Endothelial cell of umbilical vein (primary cell): Measurements from ENCODE around the gene SPAG6. TPM values are rescaled to one million over a fixed set of nuclear protein-coding genes. Genes with fewer than 3 reads are reported as not detected.

Experiments
- BruUV-seq: library from RNA; stranded (reverse); fragments of 400-500 nt; replicated peaks from 2 replicates; lab custom pipeline; 2021; lab: Mats Ljungman, UMichigan
- CTCF ChIA-PET: fragments of 300-600, 350-600 bp; sonication (Branson Sonifier 250); formaldehyde crosslinking; loops from one replicate; lab custom pipeline; 2021; ENCODE audit warnings: antibody characterized with exemption, inconsistent platforms; lab: Charles Lee
- POLR2A ChIA-PET: fragments of 300-600, 350-600 bp; sonication (Branson Sonifier 250); formaldehyde crosslinking; loops from one replicate; lab custom pipeline; 2021; ENCODE audit warnings: antibody characterized with exemption, inconsistent platforms; lab: Charles Lee
- DNase-seq: peaks from one replicate; pipeline ENCODE4 v3.0.0-alpha.2; 2011; ENCODE audit warnings: low read depth, low spot score
- FAIRE-seq: peaks from 2 replicates; lab custom pipeline; 2011; peaks lifted over from hg19 to GRCh38; lab: Jason Lieb, UNC
- H2AFZ ChIP-seq: 2 replicates; pipeline ENCODE4 v1.6.0; 2012; ENCODE audit warnings: low read depth, low read length, control low read depth, inconsistent platforms
- H3K27ac ChIP-seq: 2 replicates; pipeline ENCODE4 v1.5.1; 2011; ENCODE audit warnings: low read depth, mild to moderate bottlenecking, control low read depth, low read length, moderate library complexity; ENCODE audit not compliant: insufficient read depth
- H3K27me3 ChIP-seq, 2 experiments: 2 replicates each; pipeline versions ENCODE4 v1.6.0 to v1.6.1; 2011; ENCODE audit warnings: low read length in 2 of 2, mixed read lengths in 1 of 2; ENCODE audit not compliant: control insufficient read depth in 2 of 2, insufficient read depth in 2 of 2
- H3K36me3 ChIP-seq, 2 experiments: 2 replicates in 1 of 2; 3 replicates in 1 of 2; pipeline ENCODE4 v1.5.1; 2011; ENCODE audit warnings: low read length in 2 of 2, mild to moderate bottlenecking in 1 of 2, moderate library complexity in 1 of 2; ENCODE audit not compliant: control insufficient read depth in 2 of 2, insufficient read depth in 2 of 2; ENCODE audit errors: extremely low read depth in 1 of 2
- H3K4me1 ChIP-seq: 3 replicates; pipeline ENCODE4 v1.5.1; 2011; ENCODE audit warnings: mild to moderate bottlenecking, low read length; ENCODE audit not compliant: control insufficient read depth, insufficient read depth; ENCODE audit errors: extremely low read depth
- H3K4me2 ChIP-seq: 2 replicates; pipeline ENCODE4 v1.6.1; 2011; ENCODE audit warnings: low read length, control low read depth, mixed read lengths; ENCODE audit not compliant: insufficient read depth
- H3K4me3 ChIP-seq, 3 experiments: fragments of 200-600 bp in 1 of 3; sonication (generic), shearing (Covaris generic) in 1 of 3; replicated peaks in 1 of 3; 2 replicates each; pipeline ENCODE4 v1.5.1; 2011 to 2016; ENCODE audit warnings: control low read depth in 3 of 3, low read length in 3 of 3, mild to moderate bottlenecking in 2 of 3, inconsistent platforms in 1 of 3, low read depth in 1 of 3, moderate library complexity in 1 of 3; ENCODE audit not compliant: insufficient read depth in 1 of 3
- H3K79me2 ChIP-seq: 2 replicates; pipeline ENCODE4 v1.6.0; 2012; ENCODE audit warnings: low read length, inconsistent platforms; ENCODE audit not compliant: control insufficient read depth, insufficient read depth
- H3K9ac ChIP-seq: replicated peaks from 2 replicates; pipeline ENCODE3; 2011; ENCODE audit warnings: low read length, control low read depth; ENCODE audit not compliant: insufficient read depth; ENCODE audit errors: extremely low read depth
- H3K9me1 ChIP-seq: replicated peaks from 3 replicates; pipeline ENCODE4 v1.6.0; 2011; ENCODE audit warnings: mild to moderate bottlenecking, low read length; ENCODE audit not compliant: control insufficient read depth, insufficient read depth; ENCODE audit errors: extremely low read depth
- H3K9me3 ChIP-seq: replicated peaks from 2 replicates; pipeline ENCODE4 v1.5.1; 2012; ENCODE audit warnings: low read length, inconsistent platforms; ENCODE audit not compliant: control insufficient read depth, insufficient read depth
- H4K20me1 ChIP-seq: replicated peaks from 2 replicates; pipeline ENCODE3; 2011; ENCODE audit warnings: mild to moderate bottlenecking, low read length; ENCODE audit not compliant: control insufficient read depth, insufficient read depth; ENCODE audit errors: extremely low read depth
- CTCF ChIP-seq, 2 donors: IDR thresholded peaks; 1 replicate in 1 of 2; 2 replicates in 1 of 2; pipeline ENCODE4 v1.5.1; 2011; ENCODE audit warnings: low read length in 2 of 2, mild to moderate bottlenecking in 2 of 2, moderate library complexity in 2 of 2, control low read depth in 1 of 2, inconsistent platforms in 1 of 2, low read depth in 1 of 2; ENCODE audit not compliant: insufficient read depth in 1 of 2; ENCODE audit errors: extremely low read depth in 1 of 2
- FOS ChIP-seq: IDR thresholded peaks from 2 replicates; pipeline ENCODE4 v1.6.1; 2011; ENCODE audit warnings: mild to moderate bottlenecking, low read length, moderate library complexity, borderline replicate concordance; ENCODE audit not compliant: insufficient read depth
- GATA2 ChIP-seq: IDR thresholded peaks from 2 replicates; pipeline ENCODE4 v1.7.0; 2011; ENCODE audit warnings: low read depth, mild to moderate bottlenecking, moderate library complexity, mixed read lengths, low read length; ENCODE audit not compliant: insufficient read length, insufficient read depth
- JUN ChIP-seq: IDR thresholded peaks from 2 replicates; pipeline ENCODE4 v1.6.1; 2011; ENCODE audit warnings: borderline replicate concordance, low read depth; ENCODE audit not compliant: insufficient read length, insufficient read depth
- MAX ChIP-seq: IDR thresholded peaks from 2 replicates; pipeline ENCODE4 v1.6.1; 2011; ENCODE audit not compliant: insufficient read depth, insufficient read length
- POLR2A ChIP-seq: IDR thresholded peaks from 2 replicates; pipeline ENCODE4 v1.6.1; 2012; ENCODE audit warnings: low read depth, mild to moderate bottlenecking, control low read depth, low read length
- POLR2AphosphoS5 ChIP-seq: IDR thresholded peaks from 2 replicates; pipeline ENCODE4 v1.6.1; 2012; ENCODE audit warnings: low read depth, mild to moderate bottlenecking, control low read depth, low read length, moderate library complexity; ENCODE audit not compliant: insufficient read depth
- dilution Hi-C: fragments of 300-500 bp; cut with MboI; formaldehyde crosslinking; loops from one replicate; pipeline ENCODE4 v1.15.0; 2019; ENCODE audit warnings: low sequenced_read_pairs; ENCODE audit not compliant: extremely low pct_ligation_motif_present
- intact Hi-C: fragments of 100-400 bp; cut with micrococcal nuclease; formaldehyde crosslinking; loops from one replicate; pipeline ENCODE4 v1.10.0; 2022
- polyA plus RNA-seq, 4 experiments: library from polyadenylated mRNA; depleted of rRNA in 3 of 4; stranded (reverse) in 3 of 4; unstranded in 1 of 4; fragments of >200 nt; gene quantifications; 2 replicates each; pipeline versions ENCODE4 v1.2.1 to v1.2.3, GENCODE V29; 2011 to 2012; ENCODE audit warnings: missing spikeins in 1 of 4
- total RNA-seq: library from RNA; stranded (reverse); gene quantifications from 2 replicates; pipeline ENCODE4 v1.2.3, GENCODE V29; 2021

SPAG6 gene
- total and polyA plus RNA-seq, 2 donors (not counting 3 experiments of a cell fraction or from before 2014, with no cell fraction given) = not detected

- Histone ChIP-seq H3K4me1 (peaks cover 27% of the 10 kb centered on the region), H3K9me1 (no peaks in the 10 kb centered on the region), H3K79me2 (peaks cover 2% of the 10 kb centered on the region), H3K36me3 (no peaks in the 10 kb centered on the region), H3K9me3 (no peaks in the 10 kb centered on the region), H3K4me2 (peak overlapping the region; percentile 92), H3K9ac (peak overlapping the region; percentile 99), H3K27ac (peak overlapping the region; percentile 94), H3K4me3 (peak overlapping the region; percentile 66 to 74 (median 69)), H3K27me3 (peaks cover 2 to 15% of the 10 kb centered on the region in 2 experiments), H2AFZ (peak overlapping the region; percentile 97), H4K20me1 (no peaks in the 10 kb centered on the region)
- TF ChIP-seq JUN (no peak), POLR2AphosphoS5 (peak; percentile 96), FOS (peak; percentile 9), GATA2 (no peak), MAX (peak; percentile 65), CTCF (IDR thresholded peaks at IDR 0.05; ENCODE audit: extremely low read depth in 1 of 2, insufficient read depth in 1 of 2, low read depth in 1 of 2, low read length in 2 of 2) (peak; percentile 7 to 36), POLR2A (peak; percentile 93)
- POLR2A ChIA-PET = interaction anchor here (1.0 to 1.3 kb wide), 5 partner anchors 8 to 121 kb away, joined by 3 to 8 read pairs (median 4); partner anchors contain the start of gene COMMD3
- dilution Hi-C loops (no loop called here), intact Hi-C loops (loop anchor here (1.0 to 10.0 kb wide), 10 partner anchors 9 to 940 kb away; partner anchors contain the start of genes COMMD3, DNAJC1 and PIP4K2A)
- CTCF ChIA-PET = interaction anchor here (0.6 to 2.0 kb wide), 7 partner anchors 9 to 1161 kb away, joined by 3 to 10 read pairs (median 4); partner anchors contain the start of gene COMMD3
- BruUV-seq = TSS peak; percentile 57
- DNase-seq (peak; percentile 91), FAIRE-seq (peak; percentile 82)
Measured at GRCh38 chr10:22436893-22437619, 91.8 kb downstream of the SPAG6 start.
